Measurements from ENCODE around the gene C1QTNF4.

The C1QTNF4 gene

GRCh38 chr11:47592970-47593369, 1.2 kb downstream of the C1QTNF4 start:
- no peak for DNase-seq (ENCODE audit: low spot score)

DNA sequence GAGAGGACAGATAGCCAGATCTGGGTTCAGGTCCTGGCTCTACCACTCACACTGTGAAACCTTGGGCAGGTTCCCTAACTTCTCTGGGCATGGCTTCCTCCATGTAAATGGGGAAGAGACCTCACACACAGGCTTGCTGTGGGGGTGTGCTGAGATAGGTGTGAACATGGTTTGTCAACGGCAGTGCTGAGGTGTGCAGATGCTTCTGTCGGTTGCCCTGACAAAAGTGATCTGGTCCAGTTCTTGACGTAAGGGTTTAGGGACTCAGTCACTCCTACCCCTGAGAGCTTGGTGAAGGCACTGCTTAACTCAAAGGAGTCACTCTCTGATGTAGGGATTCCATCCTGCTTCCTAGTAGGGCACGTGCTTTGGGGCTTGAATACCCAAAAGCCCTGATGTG, 2.0 kb downstream of the C1QTNF4 start:
- DNase-seq (ENCODE audit: low spot score): no peak

DNA sequence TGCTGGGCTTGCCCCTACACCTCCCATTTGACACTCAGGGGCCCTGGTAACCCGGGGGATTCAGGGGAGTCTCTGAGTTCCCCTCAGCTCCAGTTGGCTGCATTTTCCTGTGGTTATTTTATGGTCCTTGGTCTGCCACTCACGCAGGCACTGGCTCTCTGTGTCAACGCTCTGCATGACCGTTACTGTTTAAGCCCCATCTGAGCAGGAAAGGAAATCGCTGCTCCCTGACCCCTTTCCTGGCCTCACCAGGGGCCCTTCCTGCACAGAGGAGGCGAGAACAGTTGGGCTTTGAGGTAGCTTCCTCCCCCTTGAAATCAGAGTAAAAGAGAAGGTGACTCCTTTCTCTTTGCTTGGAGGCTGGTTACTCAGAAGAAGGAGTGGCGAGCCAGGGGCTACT, 2.4 kb downstream of the C1QTNF4 start:
- DNase-seq (ENCODE audit: low spot score): no peak

- no peak for DNase-seq (ENCODE audit: low spot score)
These were observed 4.0 kb downstream of the C1QTNF4 start for GRCh38 chr11:47589977-47590861.

DNA sequence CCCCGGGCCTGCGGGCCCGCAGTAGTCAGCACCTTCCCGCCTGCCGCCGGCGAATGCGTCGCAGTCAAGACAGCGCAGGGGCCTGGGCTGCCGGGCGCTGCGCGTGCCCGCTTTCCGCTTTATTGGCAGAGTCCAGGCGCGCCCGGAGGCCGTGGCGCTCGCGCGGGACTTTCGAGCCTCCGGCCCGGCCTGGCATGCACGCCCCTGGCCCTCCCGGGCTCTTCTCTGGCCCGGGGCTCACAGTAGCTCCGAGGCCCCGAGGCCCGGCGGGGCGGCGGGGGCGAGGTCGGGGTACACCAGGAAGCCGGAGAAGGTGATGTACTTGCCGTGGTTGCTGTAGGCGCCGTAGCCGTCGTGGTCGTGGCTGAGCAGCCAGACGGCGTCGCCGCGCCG, 4.6 kb downstream of the C1QTNF4 start:
- DNase-seq (ENCODE audit: low spot score): no peak

GRCh38 chr11:47589118-47589517, 5.1 kb downstream of the C1QTNF4 start:
- no peak for DNase-seq (ENCODE audit: low spot score)

- no peak for DNase-seq (ENCODE audit: low spot score)
These were observed 6.4 kb downstream of the C1QTNF4 start for GRCh38 chr11:47587723-47588326.

DNA sequence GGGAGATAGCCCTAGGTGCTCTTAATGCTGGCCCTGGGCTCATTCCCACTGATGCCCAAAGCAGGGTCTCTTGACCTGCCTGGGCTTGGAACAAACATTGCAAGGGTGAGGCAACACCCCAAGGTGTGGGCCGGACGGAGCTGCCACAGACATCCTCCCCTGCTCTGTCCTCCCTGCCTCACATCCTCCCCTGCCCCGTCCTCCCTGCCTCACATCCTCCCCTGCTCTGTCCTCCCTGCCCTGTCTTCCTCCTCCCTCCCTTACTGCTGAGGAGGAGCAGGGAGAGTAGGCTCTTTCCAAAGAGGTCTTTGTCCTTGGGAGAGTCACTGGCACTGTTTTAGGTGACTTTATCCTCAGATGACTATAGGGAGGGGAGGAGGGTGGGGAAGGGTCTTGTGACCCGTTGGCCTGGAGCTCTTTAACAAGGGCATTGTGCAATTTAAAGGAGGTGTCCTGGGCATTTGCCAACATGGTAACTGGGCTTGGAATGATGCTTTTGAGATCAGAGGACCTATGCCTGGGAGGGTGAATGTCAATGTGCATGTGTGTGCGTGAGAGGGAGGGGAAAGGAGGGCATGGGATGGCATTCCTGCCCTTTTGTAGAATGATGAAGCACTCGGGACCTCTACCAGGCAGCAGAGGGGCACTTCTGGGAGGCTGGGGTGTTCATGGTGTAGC, 7.0 kb downstream of the C1QTNF4 start:
- DNase-seq (ENCODE audit: low spot score): no peak

DNA sequence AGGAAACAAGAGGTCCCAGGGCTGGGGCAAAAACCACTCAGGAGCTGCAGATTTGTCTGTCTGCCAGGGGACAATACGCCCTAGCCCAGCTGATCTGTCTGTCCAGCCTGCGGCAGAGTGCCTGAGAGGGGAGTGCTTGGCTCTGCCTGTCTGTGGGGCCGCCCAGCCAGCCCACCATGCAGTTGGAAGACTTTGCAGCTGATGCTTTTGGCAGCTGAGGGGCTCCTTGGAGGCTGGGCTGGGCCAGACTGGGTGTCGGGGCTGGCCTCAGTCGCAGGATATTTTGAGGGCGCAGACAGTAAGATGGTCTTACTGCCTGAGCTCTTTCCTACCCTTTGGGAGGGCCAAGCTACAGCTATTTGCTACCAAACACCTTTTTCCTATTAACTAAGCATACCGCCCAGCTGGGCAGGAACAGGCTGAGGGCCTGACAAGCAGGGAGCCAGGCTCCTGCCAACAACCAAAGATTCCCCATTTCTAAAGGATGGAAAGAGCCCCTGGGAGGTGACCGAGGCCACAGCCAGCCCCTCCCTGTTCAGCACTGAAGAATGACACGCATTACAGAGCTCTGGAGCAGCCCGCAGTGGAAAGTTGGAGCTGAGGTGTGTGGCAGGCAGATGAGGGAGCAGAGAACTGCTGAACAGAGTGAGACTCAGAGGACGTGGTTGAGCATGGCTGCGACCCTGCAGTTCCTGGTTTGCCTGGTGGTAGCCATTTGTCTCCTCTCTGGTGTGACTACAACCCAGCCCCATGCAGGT, 7.9 kb downstream of the C1QTNF4 start, which contains the start of gene FAM180B:
FAM180B (plus strand) TSS at position 581 of the 758 bp plus-strand sequence; CDS start at position 672, 91 bp downstream.
- no peak for DNase-seq (ENCODE audit: low spot score)

GRCh38 chr11:47583844-47584243, 10.4 kb downstream of the C1QTNF4 start:
- DNase-seq (ENCODE audit: low spot score): no peak

GRCh38 chr11:47578524-47579494, 15.4 kb downstream of the C1QTNF4 start, which contains the start of the genes KBTBD4 and NDUFS3:
TSS of gene KBTBD4 (minus strand) at chr11:47578970. CDS start at chr11:47578951, 19 bp downstream.
TSS of gene NDUFS3 (plus strand) at chr11:47579074. CDS start at chr11:47579092, 18 bp downstream.
- peak; percentile 91 for DNase-seq (ENCODE audit: low spot score)

DNA sequence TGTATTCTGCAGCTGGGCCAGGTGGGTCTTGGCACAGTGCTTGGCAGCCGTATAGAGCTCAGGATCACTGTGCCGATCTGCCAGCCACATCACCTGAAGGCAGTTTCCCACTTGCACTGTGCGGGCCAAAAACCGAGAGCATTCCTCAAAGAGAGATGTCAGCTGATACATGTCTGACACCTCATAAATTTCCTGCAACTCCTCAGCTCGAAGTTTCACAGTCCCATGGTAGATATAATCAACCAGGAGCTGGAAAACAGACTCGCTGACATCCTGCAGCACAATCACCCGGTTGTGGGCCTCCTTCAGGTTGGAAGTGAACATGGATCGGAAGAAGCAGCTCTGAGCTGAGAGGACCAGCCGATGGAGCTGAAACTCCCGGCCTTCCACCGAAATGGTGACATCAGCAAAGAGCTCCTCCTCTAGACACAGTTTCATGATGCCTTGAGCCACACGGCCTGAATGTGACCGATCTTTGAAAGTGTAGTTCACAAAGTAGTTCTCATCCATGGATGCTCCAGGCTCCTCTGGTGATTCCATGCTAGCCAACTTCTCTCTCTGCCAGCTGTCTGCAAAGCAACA, 16.7 kb downstream of the C1QTNF4 start:
- no peak for DNase-seq (ENCODE audit: low spot score)

GRCh38 chr11:47573321-47573720, 20.9 kb downstream of the C1QTNF4 start:
- DNase-seq (ENCODE audit: low spot score): no peak

DNA sequence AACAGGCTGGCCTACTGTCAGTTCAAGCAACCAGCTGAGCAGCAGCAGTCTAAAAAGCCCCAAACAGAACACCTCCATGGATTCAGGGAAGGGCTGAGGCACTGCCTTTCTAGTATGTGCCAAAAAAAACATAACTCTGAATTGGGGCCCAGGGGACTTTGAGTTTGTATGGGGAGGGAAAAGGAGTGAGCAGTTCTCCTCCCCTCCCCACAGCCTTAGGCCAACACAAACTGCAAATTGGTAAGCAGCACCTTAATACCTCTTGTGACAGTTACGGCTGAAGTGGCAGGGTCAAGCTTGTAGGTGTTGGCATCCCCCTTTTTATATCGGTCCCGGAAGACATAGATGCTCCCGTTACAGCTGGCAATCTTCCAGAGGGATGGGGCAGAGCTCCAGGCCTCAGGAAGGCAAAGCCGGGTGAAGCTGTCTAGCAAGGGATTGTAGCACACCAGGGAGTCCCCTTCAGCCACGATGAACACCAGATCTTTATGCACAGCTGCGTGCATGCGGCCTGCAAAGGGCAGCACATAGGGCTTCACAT, 21.4 kb downstream of the C1QTNF4 start:
- no peak for DNase-seq (ENCODE audit: low spot score)

DNA sequence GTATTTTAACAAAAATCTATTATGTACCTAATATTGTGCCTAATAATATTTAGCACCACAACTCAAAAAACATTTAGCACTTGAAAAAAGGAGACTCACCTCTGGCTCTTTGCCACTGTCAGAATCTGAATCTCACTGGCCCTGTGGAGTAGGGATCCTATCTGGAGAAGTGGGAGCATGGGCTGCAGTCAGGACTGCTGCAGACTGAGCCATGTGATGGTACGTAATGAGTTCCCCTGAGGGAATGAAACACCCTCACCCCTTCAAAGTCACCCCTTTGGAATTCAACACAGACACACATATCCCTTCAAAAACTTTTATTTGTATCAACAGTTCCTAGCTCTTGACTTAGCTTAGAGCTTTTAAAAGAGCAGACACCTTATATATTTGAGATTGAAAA, 22.3 kb downstream of the C1QTNF4 start:
- no peak for DNase-seq (ENCODE audit: low spot score)

- DNase-seq (ENCODE audit: low spot score): no peak
These were observed 22.9 kb downstream of the C1QTNF4 start for GRCh38 chr11:47571357-47571729.

GRCh38 chr11:47570651-47571356, 23.4 kb downstream of the C1QTNF4 start:
- no peak for DNase-seq (ENCODE audit: low spot score)

DNA sequence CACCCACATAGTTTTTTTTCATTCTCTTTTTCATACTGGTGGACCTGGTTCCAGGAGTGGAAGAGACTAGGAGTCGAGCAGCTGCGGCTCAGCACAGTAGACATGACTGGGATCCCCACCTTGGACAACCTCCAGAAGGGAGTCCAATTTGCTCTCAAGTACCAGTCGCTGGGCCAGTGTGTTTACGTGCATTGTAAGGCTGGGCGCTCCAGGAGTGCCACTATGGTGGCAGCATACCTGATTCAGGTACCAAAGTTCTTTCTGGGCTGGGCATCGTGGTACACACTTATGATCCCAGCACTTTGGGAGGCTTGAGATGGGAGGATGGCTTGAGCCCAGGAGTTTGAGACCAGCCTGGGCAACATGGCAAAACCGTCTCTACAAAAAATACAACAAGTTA, 24.6 kb downstream of the C1QTNF4 start:
- no peak for DNase-seq (ENCODE audit: low spot score)

GRCh38 chr11:47566149-47566698, 28.0 kb downstream of the C1QTNF4 start:
- DNase-seq (ENCODE audit: low spot score): no peak
